Vagina (tissue), 2 donors: ENCODE results near the gene GRIK4. TPM values are rescaled to one million over a fixed set of nuclear protein-coding genes. Genes with fewer than 3 reads are reported as not detected.

Experiments
- DNase-seq, 2 donors: peaks; one replicate each; pipeline ENCODE4 v3.0.0-alpha.2; 2017; ENCODE audit errors: extremely low spot score in 2 of 2
- H3K27ac ChIP-seq: fragments of 200-600 bp; sonication (generic); one replicate; pipeline ENCODE4 v1.5.1; 2019
- H3K27me3 ChIP-seq: fragments of 200-600 bp; sonication (generic); one replicate; pipeline ENCODE4 v1.5.1; 2019
- H3K36me3 ChIP-seq, 2 donors: fragments of 200-600 bp; sonication (generic); one replicate each; pipeline ENCODE4 v1.5.1; 2017 to 2019
- H3K4me1 ChIP-seq: fragments of 200-600 bp; sonication (generic); one replicate; pipeline ENCODE4 v1.5.1; 2019
- H3K4me3 ChIP-seq, 2 donors: fragments of 200-600 bp; sonication (generic); 1 replicate in 1 of 2; 2 replicates in 1 of 2; pipeline ENCODE4 v1.5.1; 2016 to 2019
- H3K9me3 ChIP-seq: fragments of 200-600 bp; sonication (generic); one replicate; pipeline ENCODE4 v1.5.1; 2019
- POLR2A ChIP-seq, 2 donors: fragments of 450-650 bp; IDR thresholded peaks; one replicate each; pipeline ENCODE4 v1.6.1; 2017; ENCODE audit warnings: antibody characterized with exemption in 2 of 2, mild to moderate bottlenecking in 2 of 2, moderate library complexity in 2 of 2
- POLR2AphosphoS5 ChIP-seq, 2 donors: sonication (generic); formaldehyde crosslinking; IDR thresholded peaks; one replicate each; pipeline ENCODE4 v1.9.0; 2017; ENCODE audit warnings: antibody characterized with exemption in 2 of 2, mild to moderate bottlenecking in 2 of 2, low read depth in 1 of 2; ENCODE audit not compliant: insufficient read depth in 1 of 2
- intact Hi-C: fragments of 100-400 bp; cut with DNase I; formaldehyde crosslinking; loops from one replicate; pipeline ENCODE4 v1.15.1; 2023
- total RNA-seq: library from RNA; depleted of rRNA; stranded (reverse); fragments of >200 nt; gene quantifications from one replicate; pipeline ENCODE4 v1.2.3, GENCODE V29; 2016
- TF ChIP-seq, protein P1 (sequence below), 3 experiments: fragments of 450-650 bp in 2 of 3; fragments of 200-600 bp in 1 of 3; sonication (generic) in 1 of 3; IDR thresholded peaks; one replicate each; pipeline ENCODE4 v1.5.1; 2017 to 2019; ENCODE audit warnings: antibody characterized with exemption in 3 of 3, mild to moderate bottlenecking in 2 of 3, moderate library complexity in 2 of 3

GRIK4 gene
- total RNA-seq, 1 donor from 2014 or later, result 0.25 TPM

DNA sequence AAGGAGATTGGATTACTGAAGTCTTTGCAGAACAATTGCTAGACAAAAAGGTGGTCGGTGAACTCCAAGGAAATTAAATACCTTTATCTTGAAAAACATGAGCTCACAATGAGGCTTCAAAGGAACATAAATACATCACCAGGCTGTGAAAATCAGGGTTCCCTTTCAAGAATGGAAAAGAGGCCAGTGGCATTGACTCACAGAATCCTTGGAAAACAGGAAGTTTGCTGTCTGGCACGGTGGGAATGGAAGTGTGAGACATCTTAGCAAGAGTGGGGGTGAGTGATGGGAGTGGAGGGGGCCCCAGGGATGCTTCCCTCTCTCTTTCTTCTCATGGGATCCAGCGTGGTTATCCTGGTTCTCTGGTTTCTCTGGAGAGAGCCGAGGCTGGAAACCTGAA, 463.4 kb downstream of the GRIK4 start:
- H3K4me3 ChIP-seq, result no peak overlapping the region
- no peaks in the 10 kb centered on the region for H3K27me3 ChIP-seq
- no peak for TF ChIP-seq POLR2A (IDR thresholded peaks at IDR 0.05)
- TF ChIP-seq, protein P1, sequence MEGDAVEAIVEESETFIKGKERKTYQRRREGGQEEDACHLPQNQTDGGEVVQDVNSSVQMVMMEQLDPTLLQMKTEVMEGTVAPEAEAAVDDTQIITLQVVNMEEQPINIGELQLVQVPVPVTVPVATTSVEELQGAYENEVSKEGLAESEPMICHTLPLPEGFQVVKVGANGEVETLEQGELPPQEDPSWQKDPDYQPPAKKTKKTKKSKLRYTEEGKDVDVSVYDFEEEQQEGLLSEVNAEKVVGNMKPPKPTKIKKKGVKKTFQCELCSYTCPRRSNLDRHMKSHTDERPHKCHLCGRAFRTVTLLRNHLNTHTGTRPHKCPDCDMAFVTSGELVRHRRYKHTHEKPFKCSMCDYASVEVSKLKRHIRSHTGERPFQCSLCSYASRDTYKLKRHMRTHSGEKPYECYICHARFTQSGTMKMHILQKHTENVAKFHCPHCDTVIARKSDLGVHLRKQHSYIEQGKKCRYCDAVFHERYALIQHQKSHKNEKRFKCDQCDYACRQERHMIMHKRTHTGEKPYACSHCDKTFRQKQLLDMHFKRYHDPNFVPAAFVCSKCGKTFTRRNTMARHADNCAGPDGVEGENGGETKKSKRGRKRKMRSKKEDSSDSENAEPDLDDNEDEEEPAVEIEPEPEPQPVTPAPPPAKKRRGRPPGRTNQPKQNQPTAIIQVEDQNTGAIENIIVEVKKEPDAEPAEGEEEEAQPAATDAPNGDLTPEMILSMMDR (IDR thresholded peaks at IDR 0.05), result no peak
- TF ChIP-seq POLR2AphosphoS5 (IDR thresholded peaks at IDR 0.05; ENCODE audit: insufficient read depth in 1 of 2, low read depth in 1 of 2), result no peak
- H3K36me3 ChIP-seq, result no peaks in the 10 kb centered on the region
- DNase-seq, result no peak
- no peaks in the 10 kb centered on the region for H3K9me3 ChIP-seq
- intact Hi-C loops, result no loop called here
- no peaks in the 10 kb centered on the region for H3K4me1 ChIP-seq
- H3K27ac ChIP-seq, result no peak overlapping the region

DNA sequence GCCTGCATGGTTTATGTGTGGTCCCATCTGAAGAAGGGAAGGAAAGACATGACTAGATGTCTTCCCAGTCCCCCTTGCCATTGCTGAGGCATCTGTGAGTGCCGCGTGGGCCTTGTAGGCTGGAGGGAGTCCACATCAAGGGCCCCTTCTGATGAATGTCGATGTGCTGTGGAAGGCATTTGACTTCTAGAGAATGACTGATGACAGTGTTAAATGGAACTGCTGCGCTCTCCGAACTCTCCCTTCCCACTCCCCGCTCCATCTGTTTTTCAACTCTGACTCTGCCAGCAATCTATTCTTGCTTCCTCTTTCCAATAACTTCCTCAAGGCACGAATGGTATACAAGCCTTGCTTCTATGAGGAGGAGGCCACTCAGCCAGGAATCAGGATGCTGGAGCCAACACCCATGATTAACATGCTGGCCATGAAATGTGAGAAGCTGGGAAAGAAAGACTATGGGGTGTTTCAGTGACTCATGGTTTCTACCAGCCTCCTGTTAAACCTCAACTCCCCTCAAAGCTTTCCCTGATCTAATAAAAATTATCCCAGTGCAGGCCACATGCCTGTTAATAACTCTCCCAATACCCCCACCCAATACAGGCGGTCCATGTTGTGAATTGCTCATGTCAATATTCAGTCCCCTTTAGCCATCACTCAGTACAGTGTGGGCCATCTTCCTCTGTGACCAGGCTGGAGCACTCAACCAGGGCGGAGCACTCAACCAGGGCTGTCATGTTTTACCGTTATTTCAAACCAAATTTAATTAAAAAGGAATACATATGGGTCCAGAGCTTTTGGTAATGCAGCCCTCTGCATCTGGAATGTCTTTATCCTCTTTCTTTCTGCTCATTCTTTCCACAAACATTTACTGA, 466.0 kb downstream of the GRIK4 start:
- no peak overlapping the region for H3K27ac ChIP-seq
- no peak for TF ChIP-seq POLR2A (IDR thresholded peaks at IDR 0.05)
- TF ChIP-seq, protein P1 (IDR thresholded peaks at IDR 0.05), result no peak
- TF ChIP-seq POLR2AphosphoS5 (IDR thresholded peaks at IDR 0.05; ENCODE audit: insufficient read depth in 1 of 2, low read depth in 1 of 2), result no peak
- no peaks in the 10 kb centered on the region for H3K4me1 ChIP-seq
- H3K36me3 ChIP-seq, result no peaks in the 10 kb centered on the region
- H3K4me3 ChIP-seq, result no peak overlapping the region
- DNase-seq, result no peak
- H3K27me3 ChIP-seq, result no peaks in the 10 kb centered on the region
- no peaks in the 10 kb centered on the region for H3K9me3 ChIP-seq
- intact Hi-C loops, result no loop called here

DNA sequence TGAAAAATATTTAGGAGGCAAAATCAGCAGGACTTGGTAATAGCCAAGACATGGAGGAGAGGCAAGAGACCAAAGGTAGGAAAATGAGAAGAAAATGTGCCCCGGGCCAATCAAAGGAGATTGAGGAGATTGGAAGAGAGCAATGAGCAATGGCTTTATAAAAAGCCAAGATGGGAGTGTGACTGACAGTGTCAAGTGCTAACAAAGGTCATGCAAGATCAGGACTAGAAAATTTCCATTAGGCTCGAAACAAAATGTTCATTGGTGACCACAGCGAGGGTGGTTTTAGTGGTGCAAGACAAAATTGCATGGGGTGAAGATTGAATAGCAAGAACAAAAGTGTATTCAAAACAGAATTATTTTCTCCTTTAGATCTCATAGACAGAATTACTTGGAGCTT, 467.2 kb downstream of the GRIK4 start:
- DNase-seq, result no peak
- no peak overlapping the region for H3K4me3 ChIP-seq
- TF ChIP-seq, protein P1 (IDR thresholded peaks at IDR 0.05), result no peak
- TF ChIP-seq POLR2A (IDR thresholded peaks at IDR 0.05) (no peak), POLR2AphosphoS5 (IDR thresholded peaks at IDR 0.05; ENCODE audit: insufficient read depth in 1 of 2, low read depth in 1 of 2) (no peak)
- no peaks in the 10 kb centered on the region for H3K27me3 ChIP-seq
- no peaks in the 10 kb centered on the region for H3K36me3 ChIP-seq
- H3K27ac ChIP-seq, result no peak overlapping the region
- no peaks in the 10 kb centered on the region for H3K9me3 ChIP-seq
- H3K4me1 ChIP-seq, result no peaks in the 10 kb centered on the region
- intact Hi-C loops, result no loop called here

DNA sequence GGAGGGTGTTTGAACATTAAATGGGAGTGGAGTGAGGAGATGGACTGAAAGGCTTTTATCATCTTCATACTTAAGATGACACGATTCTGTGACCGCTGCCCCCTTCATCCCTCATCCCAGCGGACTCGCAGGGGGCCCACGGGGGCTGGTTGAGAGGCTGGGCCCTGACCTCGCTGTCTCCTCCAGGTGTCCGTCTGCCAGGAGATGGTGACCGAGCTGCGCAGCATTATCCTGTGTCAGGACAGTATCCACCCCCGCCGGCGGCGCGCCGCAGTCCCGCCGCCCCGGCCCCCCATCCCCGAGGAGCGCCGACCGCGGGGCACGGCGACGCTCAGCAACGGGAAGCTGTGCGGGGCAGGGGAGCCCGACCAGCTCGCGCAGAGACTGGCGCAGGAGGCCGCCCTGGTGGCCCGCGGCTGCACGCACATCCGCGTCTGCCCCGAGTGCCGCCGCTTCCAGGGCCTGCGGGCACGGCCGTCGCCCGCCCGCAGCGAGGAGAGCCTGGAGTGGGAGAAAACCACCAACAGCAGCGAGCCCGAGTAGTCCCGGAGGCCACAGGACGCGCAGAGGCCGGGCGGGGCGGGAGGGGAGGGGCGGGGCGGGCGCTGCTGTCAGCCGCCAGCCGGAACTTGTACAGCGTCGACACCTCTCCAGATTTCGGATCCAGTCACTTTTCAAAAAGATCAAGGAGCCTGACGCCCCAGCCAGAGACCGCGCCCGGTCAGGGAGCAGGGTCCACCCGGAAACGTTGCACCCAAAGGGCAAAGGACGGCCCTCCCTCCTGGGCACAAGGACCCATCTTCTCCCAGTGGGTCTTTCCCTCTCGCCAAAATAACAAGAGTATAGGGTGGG, 474.4 kb downstream of the GRIK4 start:
- no peak for DNase-seq
- H3K4me3 ChIP-seq, result peak overlapping the region; percentile 44 to 47
- H3K27ac ChIP-seq, result no peak overlapping the region
- no peaks in the 10 kb centered on the region for H3K9me3 ChIP-seq
- TF ChIP-seq, protein P1 (IDR thresholded peaks at IDR 0.05), result peak in 1 of 3 experiments; percentile 9
- TF ChIP-seq POLR2A (IDR thresholded peaks at IDR 0.05) (no peak), POLR2AphosphoS5 (IDR thresholded peaks at IDR 0.05; ENCODE audit: insufficient read depth in 1 of 2, low read depth in 1 of 2) (no peak)
- intact Hi-C loops, result no loop called here
- no peaks in the 10 kb centered on the region for H3K36me3 ChIP-seq
- no peaks in the 10 kb centered on the region for H3K27me3 ChIP-seq
- peaks cover 12% of the 10 kb centered on the region for H3K4me1 ChIP-seq
